ENCODE measurements around the gene KBTBD8.

Gene KBTBD8

DNA sequence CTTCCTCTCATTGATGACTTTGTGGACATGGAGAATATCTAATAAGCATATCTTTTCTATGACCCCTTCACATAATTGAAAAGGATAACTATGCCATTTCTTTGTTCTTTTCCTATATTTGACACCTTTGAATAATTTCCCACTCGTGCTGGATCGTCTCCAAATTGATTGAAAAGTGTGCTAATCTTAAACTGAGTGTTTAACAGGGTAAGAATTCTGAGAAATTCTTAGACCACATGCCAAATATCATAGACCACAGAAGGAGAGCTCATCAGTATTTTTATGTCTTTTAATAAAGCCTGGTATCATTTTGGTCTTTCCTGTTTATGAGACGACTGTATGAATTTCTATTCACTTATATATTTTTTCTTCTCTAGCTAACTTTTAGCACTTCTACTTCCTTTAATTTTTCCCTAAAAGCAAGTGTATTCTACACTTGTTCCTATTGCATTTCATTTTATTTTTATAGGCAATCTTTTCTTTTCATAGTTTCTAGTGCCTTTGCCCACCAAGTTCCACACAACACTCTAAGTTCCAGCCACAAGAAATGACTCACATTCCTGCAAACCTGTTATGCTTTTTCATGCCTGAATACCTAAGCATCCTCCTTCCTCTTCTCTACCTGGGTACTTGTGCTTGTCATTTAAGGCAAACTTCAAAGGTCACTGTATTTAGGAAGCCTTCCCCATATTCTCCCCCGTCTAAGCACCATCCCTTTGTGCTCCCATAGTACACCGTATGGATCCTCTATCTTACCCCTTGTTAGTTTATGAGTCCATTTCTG, 30.1 kb downstream of the KBTBD8 start:
- Mint-ChIP-seq H3K4me3 (no peak overlapping the region), H3K9me3 (no peaks in the 10 kb centered on the region), H3K4me1 (no peaks in the 10 kb centered on the region), H3K27ac (ENCODE audit: low read depth) (no peak overlapping the region), H3K36me3 (ENCODE audit: insufficient read depth) (no peaks in the 10 kb centered on the region), H3K27me3 (no peaks in the 10 kb centered on the region)
- no peak for DNase-seq (ENCODE audit: low spot score in 2 of 2)
- no peak for ATAC-seq (replicated peaks; ENCODE audit: extremely low read depth, poor library complexity, severe bottlenecking)

DNA sequence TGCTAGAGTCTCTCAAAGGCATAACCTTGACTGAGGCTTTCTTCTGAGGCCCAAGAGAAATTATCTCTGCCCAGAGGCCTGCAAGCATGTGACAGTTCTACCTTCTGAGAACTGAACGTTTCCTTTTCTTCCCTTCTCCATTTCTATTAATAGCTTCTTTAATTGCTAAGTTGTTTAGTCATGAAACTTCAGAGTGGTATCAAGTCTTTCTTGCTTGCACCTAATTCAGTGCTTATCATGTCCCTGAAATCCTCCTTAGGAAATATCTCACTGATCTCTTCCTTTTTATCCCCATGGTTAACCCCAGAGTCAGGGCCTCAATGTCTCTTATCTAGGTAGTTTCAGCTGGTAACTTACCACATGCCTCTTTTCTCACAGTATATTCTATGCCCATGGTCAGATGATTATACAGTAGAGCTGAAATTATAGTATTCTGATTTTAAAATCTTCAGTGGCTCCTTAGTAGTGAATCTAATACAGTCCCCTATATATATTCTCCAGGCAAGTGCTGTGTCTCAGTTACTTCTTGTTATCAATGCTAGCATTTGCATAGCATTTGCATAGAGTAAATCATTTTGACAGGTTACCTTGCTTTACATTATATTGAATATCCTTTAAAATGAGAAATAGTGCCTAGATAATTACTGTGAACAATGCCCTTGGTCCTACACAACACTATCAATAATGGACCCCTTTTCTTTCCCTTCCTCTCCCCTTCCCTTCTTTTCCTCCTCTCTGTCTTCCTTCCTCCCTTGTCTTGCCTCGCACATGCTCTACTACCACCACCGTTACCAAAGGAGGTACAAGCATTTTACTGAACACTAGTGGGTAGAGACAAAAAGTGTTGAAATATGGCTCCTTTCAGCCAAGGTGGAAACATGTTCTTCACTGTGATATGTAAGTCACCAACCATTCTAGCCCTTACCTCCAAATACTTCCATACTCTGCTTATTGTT, 33.0 kb downstream of the KBTBD8 start:
- Mint-ChIP-seq H3K27me3 (peaks cover 7% of the 10 kb centered on the region), H3K9me3 (no peaks in the 10 kb centered on the region), H3K27ac (ENCODE audit: low read depth) (no peak overlapping the region), H3K4me3 (no peak overlapping the region), H3K4me1 (no peaks in the 10 kb centered on the region), H3K36me3 (ENCODE audit: insufficient read depth) (no peaks in the 10 kb centered on the region)
- DNase-seq (ENCODE audit: low spot score in 2 of 2) = no peak
- ATAC-seq (replicated peaks; ENCODE audit: extremely low read depth, poor library complexity, severe bottlenecking) = no peak

DNA sequence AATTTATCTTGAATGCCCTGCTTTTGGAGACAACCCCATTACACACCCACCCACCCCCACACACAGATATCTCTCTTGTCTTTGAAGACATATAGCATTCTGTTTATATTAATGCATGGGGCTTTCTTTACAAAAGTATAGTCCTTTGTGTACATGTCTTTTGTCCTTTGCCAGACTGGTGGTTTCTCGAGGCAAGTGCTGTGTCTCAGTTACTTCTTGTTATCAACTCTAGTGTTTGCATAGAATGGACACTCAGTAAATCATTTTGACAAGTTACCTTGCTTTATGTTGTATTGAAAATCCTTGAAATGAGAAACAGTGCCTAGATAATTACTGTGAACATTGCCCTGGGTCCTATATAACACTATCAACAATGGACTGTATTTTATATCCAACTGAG, 33.9 kb downstream of the KBTBD8 start:
- Mint-ChIP-seq H3K4me3 (no peak overlapping the region), H3K4me1 (no peaks in the 10 kb centered on the region), H3K9me3 (no peaks in the 10 kb centered on the region), H3K27me3 (peaks cover 7% of the 10 kb centered on the region), H3K27ac (ENCODE audit: low read depth) (no peak overlapping the region), H3K36me3 (ENCODE audit: insufficient read depth) (no peaks in the 10 kb centered on the region)
- no peak for ATAC-seq (replicated peaks; ENCODE audit: extremely low read depth, poor library complexity, severe bottlenecking)
- DNase-seq (ENCODE audit: low spot score in 2 of 2) = no peak

DNA sequence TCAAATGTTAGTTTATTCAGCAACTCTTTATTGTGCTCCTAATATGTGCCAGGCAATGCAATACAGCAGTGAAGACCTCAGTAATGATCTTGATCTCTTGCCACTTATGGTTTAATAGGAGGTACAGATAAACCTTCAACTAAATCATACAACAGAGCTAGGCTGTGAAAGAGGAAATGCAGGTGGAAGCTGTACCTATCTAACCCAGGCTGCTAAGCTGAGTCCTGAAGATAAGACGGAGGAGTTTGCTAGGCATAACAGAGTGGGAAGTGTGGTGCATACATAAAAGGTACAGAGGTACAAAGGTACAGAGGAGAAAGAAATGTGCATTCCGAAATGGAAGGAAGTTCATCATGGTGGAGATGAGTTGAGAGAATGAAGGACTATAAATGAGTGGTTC, 35.0 kb downstream of the KBTBD8 start:
- no peak overlapping the region for H3K27ac Mint-ChIP-seq (ENCODE audit: low read depth)
- no peaks in the 10 kb centered on the region for H3K36me3 Mint-ChIP-seq (ENCODE audit: insufficient read depth)
- H3K4me3 Mint-ChIP-seq = no peak overlapping the region
- DNase-seq (ENCODE audit: low spot score in 2 of 2) (no peak), ATAC-seq (replicated peaks; ENCODE audit: extremely low read depth, poor library complexity, severe bottlenecking) (no peak)
- no peaks in the 10 kb centered on the region for H3K4me1 Mint-ChIP-seq
- H3K27me3 Mint-ChIP-seq = peaks cover 7% of the 10 kb centered on the region
- no peaks in the 10 kb centered on the region for H3K9me3 Mint-ChIP-seq

DNA sequence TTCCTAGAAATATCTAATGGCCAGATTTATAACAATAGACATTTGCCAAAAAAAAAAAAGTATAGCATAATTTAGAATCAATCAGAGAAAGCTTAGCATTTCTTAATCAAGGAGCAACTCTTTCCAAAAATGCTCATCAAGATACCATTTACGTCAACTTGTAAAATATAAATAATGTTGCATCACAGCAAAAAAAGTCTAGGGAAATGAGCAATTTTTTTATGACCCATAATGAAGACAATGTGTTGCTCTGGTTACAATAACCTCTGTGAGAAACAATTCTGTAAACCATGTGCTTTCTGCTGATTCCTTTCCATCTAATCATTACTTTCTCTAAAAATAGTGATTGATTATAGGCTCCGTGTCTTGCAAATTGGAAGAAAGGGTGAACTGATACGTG, 36.3 kb downstream of the KBTBD8 start:
- H3K27ac Mint-ChIP-seq (ENCODE audit: low read depth) = no peak overlapping the region
- no peak overlapping the region for H3K4me3 Mint-ChIP-seq

DNA sequence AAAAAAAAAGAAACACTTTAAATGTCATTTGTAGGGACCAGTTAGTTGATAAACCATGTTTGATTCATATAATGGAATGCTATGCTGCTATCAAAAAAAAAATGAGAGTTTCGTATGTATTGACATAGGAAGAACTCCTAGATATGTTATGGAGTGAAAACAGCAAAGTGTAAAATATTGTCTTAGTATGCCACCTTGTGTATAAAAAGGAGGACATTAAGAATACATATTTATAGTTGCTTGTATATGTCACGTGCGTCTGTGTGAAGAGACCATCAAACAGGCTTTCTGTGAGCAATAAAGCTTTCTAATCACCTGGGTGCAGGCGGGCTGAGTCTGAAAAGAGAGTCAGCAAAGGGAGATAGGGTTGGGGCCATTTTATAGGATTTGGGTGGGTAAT, 39.5 kb downstream of the KBTBD8 start:
- no peak for DNase-seq (ENCODE audit: low spot score in 2 of 2)

More for the DNA sequence above, 36.3 kb downstream of the KBTBD8 start:
- Mint-ChIP-seq H3K4me1 (no peaks in the 10 kb centered on the region), H3K27me3 (peaks cover 7% of the 10 kb centered on the region), H3K9me3 (no peaks in the 10 kb centered on the region), H3K36me3 (ENCODE audit: insufficient read depth) (no peaks in the 10 kb centered on the region)
- no peak for DNase-seq (ENCODE audit: low spot score in 2 of 2)
- no peak for ATAC-seq (replicated peaks; ENCODE audit: extremely low read depth, poor library complexity, severe bottlenecking)

DNA sequence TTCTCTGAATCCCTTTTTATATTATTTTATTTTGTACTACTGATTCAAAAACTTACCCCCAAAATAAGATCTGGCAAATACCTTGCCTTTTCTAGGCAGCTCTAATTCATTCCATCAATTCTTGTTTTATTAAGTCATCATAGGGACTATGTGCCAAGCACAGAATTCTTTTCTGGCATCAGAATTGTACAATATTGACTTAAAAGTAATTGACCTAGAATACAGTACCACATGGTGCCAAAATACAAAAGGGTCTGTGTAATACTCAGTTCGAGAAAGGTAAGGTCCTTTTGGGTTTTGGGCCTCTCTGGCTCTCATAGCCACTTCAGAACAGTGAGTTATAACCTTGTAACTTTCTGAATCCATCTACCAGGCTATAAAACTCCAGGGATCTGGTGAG, 46.2 kb downstream of the KBTBD8 start:
- ATAC-seq (replicated peaks; ENCODE audit: extremely low read depth, poor library complexity, severe bottlenecking) (no peak), DNase-seq (ENCODE audit: low spot score in 2 of 2) (no peak)
- Mint-ChIP-seq H3K27ac (ENCODE audit: low read depth) (no peak overlapping the region), H3K27me3 (peaks cover under 1% of the 10 kb centered on the region), H3K36me3 (ENCODE audit: insufficient read depth) (no peaks in the 10 kb centered on the region), H3K4me3 (no peak overlapping the region), H3K9me3 (no peaks in the 10 kb centered on the region), H3K4me1 (no peaks in the 10 kb centered on the region)

More for the DNA sequence above, 39.5 kb downstream of the KBTBD8 start:
- Mint-ChIP-seq H3K9me3 (no peaks in the 10 kb centered on the region), H3K4me3 (no peak overlapping the region), H3K27ac (ENCODE audit: low read depth) (no peak overlapping the region), H3K27me3 (peaks cover 7% of the 10 kb centered on the region), H3K36me3 (ENCODE audit: insufficient read depth) (no peaks in the 10 kb centered on the region), H3K4me1 (no peaks in the 10 kb centered on the region)
- ATAC-seq (replicated peaks; ENCODE audit: extremely low read depth, poor library complexity, severe bottlenecking) = no peak

DNA sequence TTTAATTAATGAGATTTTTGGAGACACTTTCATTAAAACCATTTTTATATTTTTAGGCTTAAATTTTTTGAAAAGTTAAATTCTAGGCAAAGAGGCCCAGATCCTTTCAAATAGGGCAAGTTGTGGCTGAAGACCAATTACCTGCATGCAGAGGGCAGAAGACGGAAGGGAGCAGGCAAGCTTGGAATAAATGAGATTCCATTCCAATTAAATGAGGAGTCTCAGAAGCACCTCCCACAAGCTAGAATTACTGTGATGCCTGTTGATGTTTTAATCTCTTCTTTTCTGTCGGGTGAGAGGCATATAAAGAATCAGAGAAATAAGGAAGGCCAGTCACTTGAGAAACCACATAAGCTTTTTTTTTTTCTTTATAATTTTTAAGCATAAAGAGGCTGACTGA, 46.8 kb downstream of the KBTBD8 start:
- Mint-ChIP-seq H3K4me3 (no peak overlapping the region), H3K27me3 (peaks cover 7% of the 10 kb centered on the region), H3K9me3 (no peaks in the 10 kb centered on the region), H3K27ac (ENCODE audit: low read depth) (no peak overlapping the region), H3K4me1 (no peaks in the 10 kb centered on the region), H3K36me3 (ENCODE audit: insufficient read depth) (no peaks in the 10 kb centered on the region)
- ATAC-seq (replicated peaks; ENCODE audit: extremely low read depth, poor library complexity, severe bottlenecking) (no peak), DNase-seq (ENCODE audit: low spot score in 2 of 2) (no peak)

DNA sequence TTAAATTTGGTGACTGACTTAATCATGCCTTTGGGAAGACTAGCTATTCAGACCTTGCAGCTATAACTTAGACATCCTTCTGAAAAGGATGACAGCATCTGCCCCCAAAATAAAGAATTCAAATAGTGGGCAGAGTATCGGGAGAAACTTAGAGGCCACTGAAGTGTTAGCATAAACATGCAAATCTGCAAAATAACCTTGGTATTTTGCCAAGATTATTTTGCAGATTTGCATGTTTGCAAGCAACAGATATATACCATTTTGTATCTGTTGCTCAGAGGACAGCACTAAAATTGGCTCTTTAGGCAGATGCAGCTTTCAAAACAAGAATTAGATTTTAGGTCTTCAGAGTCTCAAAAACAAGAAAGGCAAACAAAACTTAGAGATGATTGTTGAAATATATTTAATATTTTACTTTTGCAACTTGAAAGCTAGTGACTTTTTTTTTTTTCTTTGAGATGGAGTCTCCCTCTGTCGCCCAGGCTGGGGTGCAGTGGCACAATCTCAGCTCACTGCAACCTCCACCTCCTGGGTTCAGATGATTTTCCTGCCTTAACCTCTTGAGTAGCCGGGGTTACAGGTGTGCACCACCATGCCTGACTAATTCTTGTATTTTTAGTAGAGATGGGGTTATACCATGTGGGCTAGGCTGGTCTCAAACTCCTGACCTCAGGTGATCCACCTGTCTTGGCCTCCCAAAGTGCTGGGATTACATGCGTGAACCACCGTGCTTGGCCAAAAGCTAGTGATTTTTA, 47.8 kb downstream of the KBTBD8 start:
- no peak overlapping the region for H3K4me3 Mint-ChIP-seq
- H3K27ac Mint-ChIP-seq (ENCODE audit: low read depth) = no peak overlapping the region
- H3K9me3 Mint-ChIP-seq = no peaks in the 10 kb centered on the region
- ATAC-seq (replicated peaks; ENCODE audit: extremely low read depth, poor library complexity, severe bottlenecking) (no peak), DNase-seq (ENCODE audit: low spot score in 2 of 2) (no peak)
- no peaks in the 10 kb centered on the region for H3K36me3 Mint-ChIP-seq (ENCODE audit: insufficient read depth)
- peaks cover 15% of the 10 kb centered on the region for H3K27me3 Mint-ChIP-seq
- H3K4me1 Mint-ChIP-seq = no peaks in the 10 kb centered on the region

DNA sequence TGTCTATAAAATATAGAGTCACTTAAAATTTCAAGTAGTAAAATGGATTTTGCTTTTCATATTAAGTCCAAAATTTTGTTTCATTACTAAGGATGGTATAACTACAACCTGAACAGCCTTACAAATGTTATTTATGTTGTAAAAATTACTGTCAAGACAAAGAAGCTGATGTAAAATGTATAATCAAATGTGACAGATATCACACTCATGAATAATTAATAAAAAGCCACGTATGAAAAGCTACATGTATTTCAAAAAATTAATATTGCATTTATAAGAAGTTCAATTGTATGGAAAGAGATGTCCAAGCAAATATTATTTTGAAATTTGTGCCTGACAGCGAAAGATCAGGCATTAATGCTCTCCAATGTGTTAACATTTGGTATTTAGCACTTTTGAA, 48.9 kb downstream of the KBTBD8 start:
- no peak for DNase-seq (ENCODE audit: low spot score in 2 of 2)
- Mint-ChIP-seq H3K4me3 (no peak overlapping the region), H3K27me3 (peaks cover 15% of the 10 kb centered on the region), H3K4me1 (no peaks in the 10 kb centered on the region), H3K36me3 (ENCODE audit: insufficient read depth) (no peaks in the 10 kb centered on the region), H3K9me3 (no peaks in the 10 kb centered on the region), H3K27ac (ENCODE audit: low read depth) (no peak overlapping the region)
- ATAC-seq (replicated peaks; ENCODE audit: extremely low read depth, poor library complexity, severe bottlenecking) = no peak

DNA sequence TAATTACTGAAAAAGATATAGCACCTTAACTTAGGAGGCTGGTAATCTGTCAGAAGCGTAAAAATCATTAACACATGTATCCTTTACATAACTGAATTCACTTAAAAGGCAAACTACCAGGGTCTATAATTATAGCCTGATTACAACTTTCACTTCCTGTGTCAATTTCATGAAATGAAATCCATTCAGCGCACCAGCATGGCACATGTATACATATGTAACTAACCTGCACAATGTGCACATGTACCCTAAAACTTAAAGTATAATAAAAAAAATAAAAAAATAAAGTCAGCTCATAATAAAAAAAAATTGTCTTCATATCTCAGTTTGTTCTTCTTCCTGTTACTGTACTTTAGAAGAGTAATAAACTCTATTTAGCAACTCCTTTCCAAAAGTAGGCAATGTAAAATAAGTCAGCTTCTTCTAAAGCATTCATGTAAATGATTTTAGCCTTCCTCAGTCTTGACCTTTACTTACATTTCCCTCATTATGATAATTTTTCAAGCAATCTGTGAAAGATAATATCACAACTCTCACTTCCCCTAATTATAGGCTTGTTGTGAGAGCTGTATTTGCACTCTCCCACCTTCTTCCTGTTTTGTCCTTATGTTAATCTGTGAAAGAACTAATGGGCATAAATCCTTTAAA, 50.1 kb downstream of the KBTBD8 start:
- H3K9me3 Mint-ChIP-seq = peaks cover 5% of the 10 kb centered on the region
- H3K27me3 Mint-ChIP-seq = peaks cover 15% of the 10 kb centered on the region
- H3K4me3 Mint-ChIP-seq = no peak overlapping the region
- no peak for DNase-seq (ENCODE audit: low spot score in 2 of 2)
- H3K27ac Mint-ChIP-seq (ENCODE audit: low read depth) = no peak overlapping the region
- peak; percentile 28 for ATAC-seq (replicated peaks; ENCODE audit: extremely low read depth, poor library complexity, severe bottlenecking)
- no peaks in the 10 kb centered on the region for H3K4me1 Mint-ChIP-seq
- H3K36me3 Mint-ChIP-seq (ENCODE audit: insufficient read depth) = no peaks in the 10 kb centered on the region

DNA sequence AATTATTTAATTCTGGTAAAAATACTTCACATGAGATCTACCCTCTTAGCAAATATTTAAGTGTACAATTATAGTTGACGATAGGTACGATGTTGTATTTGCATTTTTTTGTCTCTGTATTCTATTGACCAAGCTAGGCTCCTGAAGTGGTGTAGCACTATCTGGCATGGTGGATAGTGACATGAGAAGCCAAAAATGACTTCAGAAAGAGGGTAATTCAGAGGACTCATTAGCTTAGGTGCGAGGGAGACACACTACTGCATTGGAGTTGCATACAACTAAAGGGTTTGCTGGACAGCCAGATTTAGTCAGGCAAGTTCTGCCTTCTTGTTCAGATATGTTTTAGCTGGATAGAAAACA, 50.6 kb downstream of the KBTBD8 start:
- Mint-ChIP-seq H3K9me3 (peaks cover 5% of the 10 kb centered on the region), H3K36me3 (ENCODE audit: insufficient read depth) (no peaks in the 10 kb centered on the region), H3K4me1 (no peaks in the 10 kb centered on the region), H3K27ac (ENCODE audit: low read depth) (no peak overlapping the region), H3K4me3 (no peak overlapping the region), H3K27me3 (peaks cover 15% of the 10 kb centered on the region)
- no peak for ATAC-seq (replicated peaks; ENCODE audit: extremely low read depth, poor library complexity, severe bottlenecking)
- DNase-seq (ENCODE audit: low spot score in 2 of 2) = no peak

All from central memory CD8-positive, alpha-beta T cell (primary cell).